ENCODE data around the gene SNX18.

DNA sequence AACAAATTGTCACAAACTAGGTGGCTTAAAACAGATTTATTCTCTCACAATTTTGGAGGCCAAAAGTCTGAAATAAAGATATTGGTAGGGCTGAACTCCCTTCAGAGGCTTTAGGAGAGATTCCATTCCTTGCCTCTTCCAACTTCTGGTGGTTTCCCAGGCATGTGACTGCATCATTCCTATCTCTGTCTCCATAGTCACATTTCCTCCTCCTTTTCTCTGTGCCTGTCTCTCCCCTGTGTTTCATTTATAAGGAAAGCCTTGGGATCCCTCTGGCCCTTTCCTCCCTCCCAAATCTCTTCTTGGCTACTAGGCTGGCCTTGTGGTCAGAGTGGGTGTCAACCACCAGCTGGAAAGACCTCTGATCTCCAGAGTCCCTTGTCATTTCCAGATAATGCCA is 78.2 kb downstream of the SNX18 start:
- TF ChIP-seq, protein P1, sequence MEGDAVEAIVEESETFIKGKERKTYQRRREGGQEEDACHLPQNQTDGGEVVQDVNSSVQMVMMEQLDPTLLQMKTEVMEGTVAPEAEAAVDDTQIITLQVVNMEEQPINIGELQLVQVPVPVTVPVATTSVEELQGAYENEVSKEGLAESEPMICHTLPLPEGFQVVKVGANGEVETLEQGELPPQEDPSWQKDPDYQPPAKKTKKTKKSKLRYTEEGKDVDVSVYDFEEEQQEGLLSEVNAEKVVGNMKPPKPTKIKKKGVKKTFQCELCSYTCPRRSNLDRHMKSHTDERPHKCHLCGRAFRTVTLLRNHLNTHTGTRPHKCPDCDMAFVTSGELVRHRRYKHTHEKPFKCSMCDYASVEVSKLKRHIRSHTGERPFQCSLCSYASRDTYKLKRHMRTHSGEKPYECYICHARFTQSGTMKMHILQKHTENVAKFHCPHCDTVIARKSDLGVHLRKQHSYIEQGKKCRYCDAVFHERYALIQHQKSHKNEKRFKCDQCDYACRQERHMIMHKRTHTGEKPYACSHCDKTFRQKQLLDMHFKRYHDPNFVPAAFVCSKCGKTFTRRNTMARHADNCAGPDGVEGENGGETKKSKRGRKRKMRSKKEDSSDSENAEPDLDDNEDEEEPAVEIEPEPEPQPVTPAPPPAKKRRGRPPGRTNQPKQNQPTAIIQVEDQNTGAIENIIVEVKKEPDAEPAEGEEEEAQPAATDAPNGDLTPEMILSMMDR (conservative IDR thresholded peaks at IDR 0.05) = no peak
- no peak for TF ChIP-seq ZFX (IDR thresholded peaks at IDR 0.05)

All from C4-2B (cell line).